Inflammatory macrophage (primary cell): ENCODE measurements around the gene PIGN.

ENCODE experiments used
- DNase-seq, 2 donors: peaks; one replicate each; pipeline ENCODE4 v3.0.0-alpha.2; 2020 to 2022
- total RNA-seq, 18 experiments: gene quantifications; one replicate each; lab custom pipeline; 2026; ENCODE audit warnings: mixed read lengths in 6 of 18, inconsistent platforms in 2 of 18; lab: John Stamatoyannopoulos, UW

PIGN gene
- total RNA-seq: 34.8 to 102 (median 77.6) reads per million in 18 experiments

- DNase-seq: peak; percentile 99
Measured at GRCh38 chr18:62186774-62187542, at the start of gene PIGN, which contains the start of gene RELCH. Gene PIGN (minus strand): TSS chr18:62187056. CDS start chr18:62161353, 25,703 bp downstream. Gene RELCH (plus strand): TSS chr18:62187255. CDS start chr18:62187506, 251 bp downstream.

GRCh38 chr18:62236252-62236651 lies 49.4 kb upstream of the PIGN start:
- DNase-seq: no peak

- no peak for DNase-seq
Measured at GRCh38 chr18:62226047-62226446, 39.2 kb upstream of the PIGN start.

GRCh38 chr18:62224229-62224628 lies 37.4 kb upstream of the PIGN start:
- no peak for DNase-seq

GRCh38 chr18:62214790-62215189 lies 27.9 kb upstream of the PIGN start:
- DNase-seq: no peak

- DNase-seq: no peak
Measured at GRCh38 chr18:62211325-62211828, 24.5 kb upstream of the PIGN start.

- no peak for DNase-seq
Measured at GRCh38 chr18:62210138-62210537, 23.3 kb upstream of the PIGN start.

- peak; percentile 79 to 96 for DNase-seq
Measured at GRCh38 chr18:62209046-62209445, 22.2 kb upstream of the PIGN start.

GRCh38 chr18:62206593-62206992 lies 19.7 kb upstream of the PIGN start:
- DNase-seq: no peak

- DNase-seq: no peak
Measured at GRCh38 chr18:62205824-62206223, 19.0 kb upstream of the PIGN start.

- DNase-seq: no peak
Measured at GRCh38 chr18:62201870-62202269, 15.0 kb upstream of the PIGN start.

- no peak for DNase-seq
Measured at GRCh38 chr18:62200121-62200914, 13.5 kb upstream of the PIGN start.

- no peak for DNase-seq
Measured at GRCh38 chr18:62199629-62200028, 12.8 kb upstream of the PIGN start.

- peak in 1 of 2 donors; percentile 9 for DNase-seq
Measured at GRCh38 chr18:62198259-62198658, 11.4 kb upstream of the PIGN start.

- no peak for DNase-seq
Measured at GRCh38 chr18:62196980-62197379, 10.1 kb upstream of the PIGN start.

GRCh38 chr18:62196079-62196478 lies 9.2 kb upstream of the PIGN start:
- DNase-seq: no peak

- DNase-seq: no peak
Measured at GRCh38 chr18:62189208-62189607, 2.4 kb upstream of the PIGN start.

GRCh38 chr18:62187543-62188510 lies 971 bp upstream of the PIGN start:
- peak; percentile 37 to 57 for DNase-seq

- peak in 1 of 2 donors; percentile 50 for DNase-seq
Measured at GRCh38 chr18:62186499-62186773, 420 bp downstream of the PIGN start.

GRCh38 chr18:62183578-62184195 lies 3.2 kb downstream of the PIGN start:
- DNase-seq: peak; percentile 66 to 80

- no peak for DNase-seq
Measured at GRCh38 chr18:62182220-62182619, 4.6 kb downstream of the PIGN start.

- no peak for DNase-seq
Measured at GRCh38 chr18:62179213-62179612, 7.6 kb downstream of the PIGN start.
